GM18951 (cell line): ENCODE measurements around the gene SEMA4F.

Experiments
- POLR2A ChIP-seq: IDR thresholded peaks from 4 replicates; pipeline ENCODE4 v1.6.1; 2011; ENCODE audit warnings: mild to moderate bottlenecking; ENCODE audit not compliant: insufficient read length, insufficient read depth; ENCODE audit errors: extremely low read depth
- in situ Hi-C: fragments of 300-500 bp; cut with MboI; formaldehyde crosslinking; loops from one replicate; pipeline ENCODE4 v1.12.0; 2022; ENCODE audit warnings: low sequenced_read_pairs, mixed read lengths, inconsistent platforms; ENCODE audit not compliant: unreplicated experiment

Gene SEMA4F

GRCh38 chr2:74702001-74702715 is 48.1 kb downstream of the SEMA4F start:
- in situ Hi-C loops = loop anchor here (10.0 to 25.0 kb wide), 2 partner anchors 173 to 910 kb away; no protein-coding TSS in a partner anchor
- no peak for TF ChIP-seq POLR2A

GRCh38 chr2:74703373-74703772 is 49.3 kb downstream of the SEMA4F start:
- TF ChIP-seq POLR2A = no peak
- in situ Hi-C loops = loop anchor here (10.0 to 25.0 kb wide), 2 partner anchors 171 to 909 kb away; no protein-coding TSS in a partner anchor

- TF ChIP-seq POLR2A = no peak
- in situ Hi-C loops = loop anchor here (10.0 to 25.0 kb wide), 2 partner anchors 171 to 908 kb away; no protein-coding TSS in a partner anchor
These were observed 50.2 kb downstream of the SEMA4F start for GRCh38 chr2:74704216-74704615.

GRCh38 chr2:74706741-74707140 is 52.7 kb downstream of the SEMA4F start:
- in situ Hi-C loops = loop anchor here (10.0 to 25.0 kb wide), 2 partner anchors 168 to 906 kb away; no protein-coding TSS in a partner anchor
- no peak for TF ChIP-seq POLR2A

GRCh38 chr2:74707837-74708236 is 53.8 kb downstream of the SEMA4F start:
- TF ChIP-seq POLR2A = no peak
- in situ Hi-C loops = loop anchor here (10.0 to 25.0 kb wide), 2 partner anchors 167 to 904 kb away; no protein-coding TSS in a partner anchor

- in situ Hi-C loops = loop anchor here (10.0 to 25.0 kb wide), 2 partner anchors 167 to 904 kb away; no protein-coding TSS in a partner anchor
- TF ChIP-seq POLR2A = no peak
These were observed 54.2 kb downstream of the SEMA4F start for GRCh38 chr2:74708296-74708695.

GRCh38 chr2:74708883-74709282 is 54.8 kb downstream of the SEMA4F start:
- no peak for TF ChIP-seq POLR2A
- in situ Hi-C loops = loop anchor here (10.0 to 25.0 kb wide), 2 partner anchors 166 to 903 kb away; no protein-coding TSS in a partner anchor

GRCh38 chr2:74712223-74713053 is 58.4 kb downstream of the SEMA4F start:
- no peak for TF ChIP-seq POLR2A
- in situ Hi-C loops = loop anchor here (25.0 kb wide), 1 partner anchor 900 kb away; no protein-coding TSS in a partner anchor

GRCh38 chr2:74714691-74715080 is 60.6 kb downstream of the SEMA4F start:
- TF ChIP-seq POLR2A = no peak
- in situ Hi-C loops = loop anchor here (25.0 kb wide), 1 partner anchor 898 kb away; no protein-coding TSS in a partner anchor

GRCh38 chr2:74715081-74715791 is 61.2 kb downstream of the SEMA4F start:
- in situ Hi-C loops = loop anchor here (25.0 kb wide), 1 partner anchor 897 kb away; no protein-coding TSS in a partner anchor
- no peak for TF ChIP-seq POLR2A

- no peak for TF ChIP-seq POLR2A
- in situ Hi-C loops = loop anchor here (25.0 kb wide), 1 partner anchor 896 kb away; no protein-coding TSS in a partner anchor
These were observed 61.8 kb downstream of the SEMA4F start for GRCh38 chr2:74715880-74716279.

- in situ Hi-C loops = loop anchor here (25.0 kb wide), 1 partner anchor 893 kb away; no protein-coding TSS in a partner anchor
- TF ChIP-seq POLR2A = no peak
These were observed 65.0 kb downstream of the SEMA4F start for GRCh38 chr2:74719066-74719465.
